ENCODE measurements around the gene PIF1.

PIF1 gene

DNA sequence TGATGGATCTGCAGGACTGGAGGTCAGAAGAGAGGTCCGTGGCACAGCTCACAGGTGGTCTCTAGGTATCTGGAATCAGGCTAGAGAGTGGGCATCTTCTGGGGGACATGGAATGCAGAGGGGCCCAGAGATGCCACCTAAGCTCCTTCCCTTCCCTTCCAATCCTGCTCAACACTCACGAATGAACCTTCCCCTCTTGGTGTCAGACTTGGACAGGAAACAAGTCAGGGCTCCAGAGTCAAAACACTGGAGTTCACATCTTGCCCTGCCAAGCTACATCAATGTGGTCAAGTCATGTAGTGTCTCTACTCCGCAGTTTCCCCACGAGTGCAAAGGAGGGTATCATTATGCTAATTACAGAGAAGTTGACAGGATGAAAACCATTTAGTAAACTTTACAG is 34.0 kb downstream of the PIF1 start:
- no peak overlapping the region for H3K27ac ChIP-seq (ENCODE audit: low read depth, low read length, severe bottlenecking)
- no peaks in the 10 kb centered on the region for H3K4me1 ChIP-seq (ENCODE audit: control insufficient read depth, insufficient read depth, low read length, poor library complexity, severe bottlenecking)
- no peaks in the 10 kb centered on the region for H3K9me3 ChIP-seq (ENCODE audit: control insufficient read depth, low read length)
- H3K36me3 ChIP-seq (ENCODE audit: control insufficient read depth, insufficient read depth, low read length) = no peaks in the 10 kb centered on the region
- no peak overlapping the region for H3K4me3 ChIP-seq (ENCODE audit: extremely low read depth, insufficient read depth, low read length, poor library complexity, severe bottlenecking)
- WGBS, 2 experiments (ENCODE audit: insufficient coverage in 2 of 2) = 51 to 53% methylated on average over 4 of the region's 4 CpGs

DNA sequence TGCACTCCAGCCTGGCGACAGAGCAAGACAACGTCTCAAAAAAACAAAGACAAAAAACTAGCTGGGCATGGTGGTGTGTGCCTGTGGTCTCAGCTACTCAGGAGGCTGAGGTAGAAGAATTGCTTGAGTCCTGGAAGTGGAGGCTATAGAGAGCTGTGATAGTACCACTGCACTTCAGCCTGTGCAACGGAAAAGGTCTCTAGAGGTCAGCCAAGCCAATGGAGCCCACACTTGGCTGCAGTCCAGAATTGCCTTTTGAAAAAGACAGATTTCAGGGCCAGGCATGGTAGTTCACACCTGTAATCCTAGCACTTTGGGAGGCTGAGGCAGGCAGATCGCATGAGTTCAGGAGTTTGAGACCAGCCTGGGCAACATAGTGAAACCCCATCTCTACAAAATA is 41.7 kb downstream of the PIF1 start:
- Histone ChIP-seq H3K9me3 (ENCODE audit: control insufficient read depth, low read length) (no peaks in the 10 kb centered on the region), H3K27ac (ENCODE audit: low read depth, low read length, severe bottlenecking) (no peak overlapping the region), H3K4me3 (ENCODE audit: extremely low read depth, insufficient read depth, low read length, poor library complexity, severe bottlenecking) (no peak overlapping the region), H3K4me1 (ENCODE audit: control insufficient read depth, insufficient read depth, low read length, poor library complexity, severe bottlenecking) (no peaks in the 10 kb centered on the region), H3K36me3 (ENCODE audit: control insufficient read depth, insufficient read depth, low read length) (peaks cover 4% of the 10 kb centered on the region)
- 97 to 100% methylated on average over 1 to 4 of the region's 4 CpGs for WGBS, 2 experiments (ENCODE audit: insufficient coverage in 2 of 2)

DNA sequence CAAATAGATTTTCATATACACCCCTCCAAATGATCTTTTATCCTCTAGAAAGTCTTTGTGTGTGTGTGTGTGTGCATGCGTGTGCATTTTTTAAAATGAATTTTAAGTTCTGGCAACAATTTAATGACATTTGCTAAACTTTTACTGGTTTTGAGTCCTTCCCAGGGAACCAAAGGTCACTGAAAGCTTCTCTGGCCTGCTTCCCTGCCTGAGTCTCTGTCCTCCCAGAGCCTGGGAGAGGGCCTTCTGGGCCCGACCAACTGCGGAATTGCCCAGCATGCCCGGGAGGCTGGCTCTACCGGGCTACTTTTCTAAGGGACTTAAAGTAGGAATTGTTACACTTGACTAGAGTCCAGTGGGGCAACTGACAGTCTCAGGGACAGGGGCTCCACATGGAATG is 42.7 kb downstream of the PIF1 start:
- no peaks in the 10 kb centered on the region for H3K4me1 ChIP-seq (ENCODE audit: control insufficient read depth, insufficient read depth, low read length, poor library complexity, severe bottlenecking)
- H3K27ac ChIP-seq (ENCODE audit: low read depth, low read length, severe bottlenecking) = no peak overlapping the region
- no peak overlapping the region for H3K4me3 ChIP-seq (ENCODE audit: extremely low read depth, insufficient read depth, low read length, poor library complexity, severe bottlenecking)
- WGBS, 2 experiments (ENCODE audit: insufficient coverage in 2 of 2) = 72% methylated on average over 4 of the region's 5 CpGs; no CpG with 5 or more reads in 1 of the 2 experiments
- no peaks in the 10 kb centered on the region for H3K9me3 ChIP-seq (ENCODE audit: control insufficient read depth, low read length)
- peaks cover 4% of the 10 kb centered on the region for H3K36me3 ChIP-seq (ENCODE audit: control insufficient read depth, insufficient read depth, low read length)

DNA sequence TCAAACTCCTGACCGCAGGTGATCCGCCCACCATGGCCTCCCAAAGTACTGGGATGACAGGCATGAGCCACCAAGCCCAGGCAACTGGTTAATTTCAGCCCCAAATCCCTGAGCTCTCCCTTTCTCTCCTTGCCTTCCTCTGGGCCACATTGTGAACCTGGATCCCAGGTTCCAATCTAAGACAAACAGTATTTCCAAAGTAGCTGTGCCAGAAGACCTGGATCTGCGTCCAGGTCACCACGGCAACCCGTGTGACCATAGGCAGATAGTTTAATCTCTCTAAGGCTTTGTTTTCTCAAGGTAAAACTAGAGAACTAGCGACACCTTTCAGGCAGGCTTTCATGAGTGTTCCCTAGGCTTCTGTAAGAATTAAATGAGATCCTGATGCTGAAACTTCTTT is 44.1 kb downstream of the PIF1 start:
- Histone ChIP-seq H3K4me1 (ENCODE audit: control insufficient read depth, insufficient read depth, low read length, poor library complexity, severe bottlenecking) (no peaks in the 10 kb centered on the region), H3K9me3 (ENCODE audit: control insufficient read depth, low read length) (no peaks in the 10 kb centered on the region), H3K4me3 (ENCODE audit: extremely low read depth, insufficient read depth, low read length, poor library complexity, severe bottlenecking) (no peak overlapping the region), H3K36me3 (ENCODE audit: control insufficient read depth, insufficient read depth, low read length) (peaks cover 4% of the 10 kb centered on the region), H3K27ac (ENCODE audit: low read depth, low read length, severe bottlenecking) (no peak overlapping the region)
- 88 to 95% methylated on average over 6 of the region's 6 CpGs for WGBS, 2 experiments (ENCODE audit: insufficient coverage in 2 of 2)

DNA sequence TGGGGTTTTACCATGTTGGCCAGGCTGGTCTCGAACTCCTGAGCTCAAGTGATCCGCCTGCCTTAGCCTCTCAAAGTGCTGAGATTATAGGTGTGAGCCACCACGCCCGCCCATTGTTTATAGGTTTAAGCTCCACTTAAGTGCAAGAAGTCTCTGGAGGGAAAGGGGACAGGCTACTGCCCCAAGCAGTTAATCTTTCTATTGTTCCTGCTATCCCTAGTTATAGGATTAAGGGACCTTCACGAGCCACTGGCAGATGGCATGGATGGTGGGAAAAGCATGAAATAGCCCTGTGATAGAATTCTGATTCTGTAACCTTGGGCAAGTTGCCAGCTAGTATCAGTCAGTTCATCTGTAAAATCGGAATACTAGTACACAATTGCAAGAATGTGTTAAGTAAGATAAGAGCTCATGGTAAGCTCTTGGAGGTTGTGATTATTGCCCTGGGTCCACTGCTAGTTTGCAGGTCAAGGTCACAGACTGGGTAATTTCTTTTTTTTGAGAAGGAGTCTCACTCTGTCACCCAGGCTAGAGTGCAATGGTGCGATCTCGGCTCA is 44.8 kb downstream of the PIF1 start:
- Histone ChIP-seq H3K4me3 (ENCODE audit: extremely low read depth, insufficient read depth, low read length, poor library complexity, severe bottlenecking) (no peak overlapping the region), H3K9me3 (ENCODE audit: control insufficient read depth, low read length) (no peaks in the 10 kb centered on the region), H3K4me1 (ENCODE audit: control insufficient read depth, insufficient read depth, low read length, poor library complexity, severe bottlenecking) (no peaks in the 10 kb centered on the region), H3K36me3 (ENCODE audit: control insufficient read depth, insufficient read depth, low read length) (peaks cover 4% of the 10 kb centered on the region), H3K27ac (ENCODE audit: low read depth, low read length, severe bottlenecking) (no peak overlapping the region)
- WGBS, 2 experiments (ENCODE audit: insufficient coverage in 2 of 2) = 96 to 97% methylated on average over 7 of the region's 8 CpGs

DNA sequence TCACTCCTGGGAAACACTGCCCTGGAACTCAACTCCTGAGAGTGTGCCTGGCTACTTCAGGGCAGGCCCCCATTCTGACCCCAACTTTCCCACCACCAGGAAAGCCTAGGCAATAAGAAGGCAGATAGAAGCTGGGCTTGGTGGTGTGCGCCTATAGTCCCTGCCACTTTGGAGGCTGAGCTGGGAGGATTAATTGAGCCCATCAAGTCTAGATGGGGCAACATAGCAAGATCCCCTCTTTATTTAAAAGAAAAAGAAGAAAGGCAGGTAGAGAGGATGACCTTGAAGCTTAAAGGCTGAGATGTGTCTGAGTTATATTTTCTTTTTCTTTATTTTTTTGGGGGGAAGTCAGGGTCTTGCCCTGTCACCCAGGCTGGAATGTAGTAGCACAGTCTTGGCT is 45.8 kb downstream of the PIF1 start:
- Histone ChIP-seq H3K9me3 (ENCODE audit: control insufficient read depth, low read length) (no peaks in the 10 kb centered on the region), H3K36me3 (ENCODE audit: control insufficient read depth, insufficient read depth, low read length) (peaks cover 4% of the 10 kb centered on the region), H3K27ac (ENCODE audit: low read depth, low read length, severe bottlenecking) (no peak overlapping the region), H3K4me3 (ENCODE audit: extremely low read depth, insufficient read depth, low read length, poor library complexity, severe bottlenecking) (no peak overlapping the region), H3K4me1 (ENCODE audit: control insufficient read depth, insufficient read depth, low read length, poor library complexity, severe bottlenecking) (no peaks in the 10 kb centered on the region)
- WGBS, 2 experiments (ENCODE audit: insufficient coverage in 2 of 2) = 80 to 100% methylated on average over 1 of the region's 1 CpG

DNA sequence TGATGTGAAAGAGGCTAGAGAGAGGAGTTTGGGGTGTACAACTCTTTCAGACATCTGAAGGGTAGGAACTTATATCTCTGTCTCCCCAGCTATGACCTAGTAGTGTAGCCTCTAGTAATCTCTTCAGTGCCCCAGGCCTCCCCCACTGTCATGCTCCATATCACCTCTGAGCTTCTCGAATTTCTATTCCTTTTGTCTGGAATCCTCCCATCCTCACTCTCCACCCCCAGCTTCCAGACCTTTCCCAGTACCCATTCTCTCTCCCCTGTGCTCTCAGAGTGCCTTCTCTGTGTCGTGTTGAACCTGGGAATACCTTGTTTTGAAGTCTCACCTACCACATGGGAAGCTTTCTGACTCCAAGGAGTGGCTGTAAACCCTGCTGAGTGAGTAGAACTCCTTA is 46.4 kb downstream of the PIF1 start:
- Histone ChIP-seq H3K27ac (ENCODE audit: low read depth, low read length, severe bottlenecking) (no peak overlapping the region), H3K4me1 (ENCODE audit: control insufficient read depth, insufficient read depth, low read length, poor library complexity, severe bottlenecking) (no peaks in the 10 kb centered on the region), H3K9me3 (ENCODE audit: control insufficient read depth, low read length) (no peaks in the 10 kb centered on the region), H3K36me3 (ENCODE audit: control insufficient read depth, insufficient read depth, low read length) (peaks cover 4% of the 10 kb centered on the region), H3K4me3 (ENCODE audit: extremely low read depth, insufficient read depth, low read length, poor library complexity, severe bottlenecking) (no peak overlapping the region)
- 38 to 56% methylated on average over 2 of the region's 2 CpGs for WGBS, 2 experiments (ENCODE audit: insufficient coverage in 2 of 2)

DNA sequence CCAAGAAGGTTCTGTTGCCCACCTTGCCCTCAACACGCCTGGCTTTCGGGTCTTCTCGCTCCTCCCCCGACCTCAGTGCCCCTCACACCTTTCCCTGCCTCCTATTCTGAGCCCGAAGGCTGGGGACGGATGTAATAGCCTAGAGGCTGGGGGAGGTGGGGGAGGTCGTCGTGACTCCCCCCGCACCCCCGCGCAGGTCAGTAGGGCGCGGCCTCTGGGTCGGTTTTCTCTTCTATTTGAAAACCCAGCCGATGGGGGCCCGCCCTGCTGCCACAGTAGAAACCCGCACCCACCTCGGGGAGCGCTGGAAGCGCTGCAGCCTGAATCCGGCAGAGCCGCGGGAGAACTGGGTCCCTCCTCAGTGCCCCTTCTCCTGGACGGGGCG is 49.1 kb downstream of the PIF1 start:
- 12 to 16% methylated on average over 17 to 23 of the region's 25 CpGs for WGBS, 2 experiments (ENCODE audit: insufficient coverage in 2 of 2)
- H3K27ac ChIP-seq (ENCODE audit: low read depth, low read length, severe bottlenecking) = no peak overlapping the region

DNA sequence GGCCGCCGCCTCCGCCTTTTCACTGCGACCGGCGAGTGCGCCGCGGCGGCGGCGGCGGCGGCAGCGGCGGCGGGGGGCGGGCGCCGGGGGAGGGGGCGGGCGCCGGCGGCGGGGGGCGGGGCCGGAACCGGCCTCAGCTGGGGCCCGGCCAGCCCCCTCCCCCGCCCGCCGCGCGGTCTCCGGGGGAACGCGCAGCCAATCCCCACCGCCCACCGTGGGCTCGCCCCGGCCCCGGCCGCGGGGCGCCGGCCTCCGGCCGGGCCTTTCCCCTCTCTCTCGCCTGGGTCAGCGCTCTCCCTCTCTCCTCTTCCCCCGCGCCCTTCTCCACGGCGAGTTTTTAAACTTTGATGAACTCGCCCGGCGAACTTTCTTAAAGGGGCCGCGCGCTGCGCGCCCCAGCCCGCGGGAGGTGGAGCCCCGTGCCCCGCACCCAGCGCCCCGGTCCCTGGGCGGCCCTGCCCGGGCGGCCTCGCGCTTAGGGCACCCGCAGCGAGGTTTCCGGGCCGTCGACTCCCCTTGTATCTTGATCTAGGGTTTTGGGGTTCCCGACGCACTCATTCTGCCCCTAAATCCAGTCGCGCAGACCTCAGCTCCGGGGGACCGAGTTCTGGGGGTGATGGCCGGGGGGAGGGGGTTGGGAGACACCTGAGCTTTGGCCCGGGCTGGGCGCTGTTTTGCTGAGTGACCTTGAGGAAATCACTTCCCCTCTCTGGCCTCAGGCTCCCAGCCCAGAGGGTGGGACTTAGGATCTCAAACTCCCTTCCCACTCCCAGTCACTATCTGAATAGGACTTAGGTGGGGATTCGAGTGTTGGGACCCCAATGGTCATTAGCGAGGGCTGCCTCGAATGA is 49.7 kb downstream of the PIF1 start, which contains the start of gene RBPMS2:
RBPMS2 (minus strand) TSS at position 39 of the 851 bp plus-strand sequence. CDS start 270 bp downstream, outside the sequence.
- peaks cover 11% of the 10 kb centered on the region for H3K4me1 ChIP-seq (ENCODE audit: control insufficient read depth, insufficient read depth, low read length, poor library complexity, severe bottlenecking)
- 0% methylated on average over 45 to 51 of the region's 90 CpGs for WGBS, 2 experiments (ENCODE audit: insufficient coverage in 2 of 2)
- no peaks in the 10 kb centered on the region for H3K9me3 ChIP-seq (ENCODE audit: control insufficient read depth, low read length)
- H3K4me3 ChIP-seq (ENCODE audit: extremely low read depth, insufficient read depth, low read length, poor library complexity, severe bottlenecking) = peak within 1 kb of the TSS; percentile 76
- H3K36me3 ChIP-seq (ENCODE audit: control insufficient read depth, insufficient read depth, low read length) = peaks cover 11% of the 10 kb centered on the region
- H3K27ac ChIP-seq (ENCODE audit: low read depth, low read length, severe bottlenecking) = peak within 1 kb of the TSS; percentile 84

More for the DNA sequence above, 49.1 kb downstream of the PIF1 start:
- Histone ChIP-seq H3K36me3 (ENCODE audit: control insufficient read depth, insufficient read depth, low read length) (peaks cover 11% of the 10 kb centered on the region), H3K4me1 (ENCODE audit: control insufficient read depth, insufficient read depth, low read length, poor library complexity, severe bottlenecking) (peaks cover 11% of the 10 kb centered on the region), H3K9me3 (ENCODE audit: control insufficient read depth, low read length) (no peaks in the 10 kb centered on the region), H3K4me3 (ENCODE audit: extremely low read depth, insufficient read depth, low read length, poor library complexity, severe bottlenecking) (peak overlapping the region; percentile 76)

DNA sequence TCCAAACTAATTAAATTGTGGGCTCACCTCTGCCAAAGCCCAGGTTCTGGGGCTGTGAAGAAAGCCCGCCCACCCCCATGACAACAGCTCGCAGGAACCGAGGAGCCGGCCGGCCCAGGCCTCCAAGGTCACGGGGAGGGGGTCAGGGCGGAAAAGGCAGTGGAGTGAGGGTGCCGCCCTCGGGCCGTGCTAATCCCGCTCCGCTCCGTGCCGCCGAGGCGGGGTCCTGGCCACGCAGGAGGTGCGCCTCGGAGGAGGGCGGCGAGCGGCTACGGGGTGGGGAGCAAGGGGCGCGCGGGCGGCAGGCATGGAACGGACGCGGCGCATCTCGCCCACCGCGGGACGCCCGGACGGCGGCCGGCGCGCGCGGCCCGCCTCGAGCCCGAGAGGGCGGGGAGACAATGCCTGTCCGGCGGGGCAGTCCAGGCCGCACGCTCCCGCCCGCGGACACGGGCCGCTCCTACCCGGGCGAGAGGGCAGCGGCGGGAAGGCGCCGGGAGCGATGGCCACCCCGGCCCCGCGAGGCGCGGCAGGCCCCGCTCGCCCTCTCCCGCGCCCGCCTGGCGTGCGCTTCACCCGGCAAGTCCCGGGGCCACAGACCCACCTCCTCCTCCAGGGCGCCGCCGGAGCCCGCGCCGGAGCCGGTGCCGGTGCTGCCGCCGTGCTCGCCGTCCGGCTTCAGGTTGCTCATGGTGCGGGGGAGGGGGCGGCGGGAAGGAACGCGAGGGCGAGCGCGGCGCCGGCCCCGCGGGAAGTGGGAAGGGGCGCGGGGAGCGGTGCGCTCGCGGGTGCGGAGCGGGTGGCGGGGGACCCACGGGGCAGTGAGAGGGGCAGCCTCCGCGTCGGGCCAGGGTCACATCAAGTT is 50.6 kb downstream of the PIF1 start:
- H3K27ac ChIP-seq (ENCODE audit: low read depth, low read length, severe bottlenecking) = peak overlapping the region; percentile 80
- WGBS, 2 experiments (ENCODE audit: insufficient coverage in 2 of 2) = 1% methylated on average over 53 to 58 of the region's 115 CpGs

More for the DNA sequence above, 50.6 kb downstream of the PIF1 start:
- Histone ChIP-seq H3K4me1 (ENCODE audit: control insufficient read depth, insufficient read depth, low read length, poor library complexity, severe bottlenecking) (peaks cover 11% of the 10 kb centered on the region), H3K36me3 (ENCODE audit: control insufficient read depth, insufficient read depth, low read length) (peaks cover 11% of the 10 kb centered on the region), H3K9me3 (ENCODE audit: control insufficient read depth, low read length) (no peaks in the 10 kb centered on the region), H3K4me3 (ENCODE audit: extremely low read depth, insufficient read depth, low read length, poor library complexity, severe bottlenecking) (peak overlapping the region; percentile 58)

All from mesodermal cell (in vitro differentiated cells).